SK-N-MC (cell line): ENCODE measurements around the gene JAG1.

Experiments
- EZH2 ChIP-seq: fragments of 200-600 bp; sonication (generic); IDR thresholded peaks from one replicate; pipeline ENCODE4 v1.6.1; 2017; ENCODE audit warnings: antibody characterized with exemption
- FOXP2 ChIP-seq: optimal IDR thresholded peaks from 2 replicates; pipeline ENCODE3; 2011; ENCODE audit warnings: mild to moderate bottlenecking, moderate library complexity; ENCODE audit not compliant: insufficient read depth; ENCODE audit errors: extremely low read length, control extremely low read depth
- POLR2AphosphoS5 ChIP-seq: IDR thresholded peaks from 2 replicates; pipeline ENCODE4 v1.6.1; 2012; ENCODE audit warnings: mild to moderate bottlenecking, low read depth, low read length, borderline replicate concordance

DNA sequence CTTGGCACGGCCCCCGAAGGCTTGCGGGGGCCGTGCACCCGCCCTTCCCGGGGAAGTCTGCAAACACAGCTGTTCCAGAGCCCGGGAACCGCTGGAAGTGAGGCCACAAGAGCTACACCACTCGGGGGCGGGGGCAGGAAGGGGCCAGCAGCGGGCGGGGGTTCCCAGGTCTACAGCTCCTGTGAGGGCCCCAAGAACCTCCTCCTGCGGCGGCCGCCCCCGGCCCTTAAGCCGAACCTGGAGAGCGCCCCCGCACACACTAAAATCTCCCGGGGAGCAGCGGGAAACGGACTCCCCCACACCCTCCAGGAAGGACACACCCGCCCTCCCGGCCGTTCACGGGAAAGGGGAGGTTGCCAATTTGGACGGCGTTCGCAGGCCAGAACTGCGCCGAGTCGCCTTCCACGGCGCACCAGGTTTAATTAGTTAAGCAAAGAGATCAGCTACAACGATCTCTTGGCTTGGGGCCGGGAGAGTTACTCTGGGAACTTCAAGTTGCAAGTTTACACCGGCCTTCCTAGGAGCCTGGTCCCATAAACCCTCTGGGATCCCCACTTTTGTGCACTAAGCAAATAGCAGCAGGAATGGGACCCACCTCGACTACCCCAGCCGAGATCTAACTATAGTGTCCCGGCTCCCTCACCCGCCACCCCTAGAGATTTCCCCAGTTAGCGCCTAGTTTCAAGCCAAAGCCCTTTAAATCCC is 1.7 kb downstream of the JAG1 start:
- TF ChIP-seq EZH2 (no peak), POLR2AphosphoS5 (no peak), FOXP2 (no peak)
